ENCODE measurements around the gene FAM76A. TPM values are rescaled to one million over a fixed set of nuclear protein-coding genes. Genes with fewer than 3 reads are reported as not detected.

The FAM76A gene
- total RNA-seq, result 6.3 and 9.8 TPM in 2 replicates

DNA sequence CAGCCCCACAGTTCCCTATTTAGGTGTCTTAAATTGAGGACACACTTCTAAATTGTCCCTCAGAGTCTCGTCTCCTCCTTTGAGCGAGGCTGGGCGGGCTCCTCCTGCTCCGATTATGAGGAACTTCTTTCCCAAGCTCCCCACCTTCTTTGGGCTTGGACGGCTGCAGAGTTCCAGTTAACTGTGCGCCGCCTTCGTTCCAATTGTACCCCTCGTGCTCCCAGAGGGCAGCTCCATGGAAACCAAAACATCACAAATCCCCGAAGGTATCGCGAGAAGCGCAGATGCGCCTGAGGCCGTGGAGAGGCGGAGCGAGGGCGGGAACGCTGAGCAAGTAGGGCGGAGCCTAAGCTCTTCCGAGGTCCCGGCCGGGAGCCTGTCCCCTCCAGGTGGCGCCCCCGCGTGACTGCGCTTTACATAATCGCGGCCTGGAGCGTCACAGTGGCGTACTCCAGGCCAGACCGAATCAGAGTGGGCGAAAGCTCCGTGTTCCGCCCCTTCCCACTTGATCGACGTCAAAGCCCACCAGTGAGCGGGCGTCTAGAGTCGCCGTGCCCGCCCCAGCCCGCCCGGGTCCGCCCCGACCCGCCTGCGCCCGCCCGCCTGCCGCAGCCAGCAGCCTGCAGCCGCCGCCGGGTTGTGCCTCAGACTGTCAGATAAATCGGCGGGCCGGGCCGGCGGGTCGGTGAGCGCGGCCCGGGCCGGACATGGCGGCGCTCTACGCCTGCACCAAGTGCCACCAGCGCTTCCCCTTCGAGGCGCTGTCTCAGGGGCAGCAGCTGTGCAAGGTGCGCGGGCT is at the start of gene FAM76A:
Gene FAM76A, plus strand, starts transcription at position 588 of the 799 bp plus-strand sequence. Its CDS starts 120 bp downstream, at position 708.

DNA sequence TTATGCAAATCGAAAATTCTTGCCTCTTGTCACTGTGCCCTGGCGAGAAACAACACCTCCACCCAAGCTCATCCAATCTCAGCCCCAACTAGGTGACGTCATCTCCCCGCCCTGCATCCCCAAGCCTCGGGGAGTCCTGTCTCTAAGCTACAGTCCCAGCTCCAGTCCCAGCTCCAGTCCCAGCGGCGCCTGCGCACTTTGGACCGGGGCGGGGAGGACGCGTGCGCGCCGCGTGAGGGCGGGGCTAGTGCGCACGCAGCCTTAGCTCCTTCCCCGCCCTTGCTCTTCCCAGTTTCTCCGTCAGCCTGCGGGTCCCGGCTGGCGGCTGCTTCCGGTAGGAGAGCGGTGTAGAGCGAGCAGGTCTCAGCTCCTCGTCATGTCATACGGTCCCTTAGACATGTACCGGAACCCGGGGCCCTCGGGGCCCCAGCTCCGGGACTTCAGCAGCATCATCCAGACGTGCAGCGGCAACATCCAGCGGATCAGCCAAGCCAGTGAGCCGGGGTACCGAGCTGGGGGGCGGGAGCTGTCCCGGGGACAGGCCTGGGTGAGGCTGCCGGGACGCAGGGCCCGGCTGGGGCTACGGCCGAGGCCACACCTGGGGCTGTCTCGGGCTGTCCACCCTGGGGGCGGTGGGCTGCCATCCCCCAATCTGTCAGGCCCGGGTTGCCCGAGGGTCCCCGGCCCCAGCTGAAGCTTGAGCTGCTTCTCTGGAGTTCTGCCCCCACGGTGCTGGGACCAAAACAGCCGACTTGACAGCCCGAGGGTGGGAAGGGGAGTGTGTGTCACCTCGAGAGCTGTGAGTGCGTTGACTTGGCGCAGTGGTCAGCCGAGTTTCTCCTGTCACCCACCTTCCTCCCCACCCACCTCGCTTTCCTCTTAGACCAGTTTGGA is 47.4 kb downstream of the FAM76A start, which contains the start of gene STX12:
Gene STX12, plus strand, starts transcription at position 288 of the 894 bp plus-strand sequence. Its CDS starts 89 bp downstream, at position 377.

Other genes starting within 250 kb of the FAM76A start
- gene WASF2, start 235.8 kb upstream of the FAM76A start, total RNA-seq, result 47.9 and 62.5 TPM in 2 replicates
- gene AHDC1, start 121.8 kb upstream of the FAM76A start, total RNA-seq, result 24.5 and 37.7 TPM in 2 replicates
- not detected in 2 replicates for gene FGR, start 90.8 kb upstream of the FAM76A start, total RNA-seq
- gene IFI6, start 53.8 kb upstream of the FAM76A start, total RNA-seq, result 5.1 and 7.6 TPM in 2 replicates
- 30.5 and 35.0 TPM in 2 replicates for gene STX12, start 47.3 kb downstream of the FAM76A start, total RNA-seq
- 32.8 and 33.2 TPM in 2 replicates for gene PPP1R8, start 104.8 kb downstream of the FAM76A start, total RNA-seq
- 6.8 and 8.8 TPM in 2 replicates for gene THEMIS2, start 146.6 kb downstream of the FAM76A start, total RNA-seq
- 25.4 and 38.7 TPM in 2 replicates for gene RPA2, start 188.6 kb downstream of the FAM76A start, total RNA-seq
- 3.7 and 4.4 TPM in 2 replicates for gene SMPDL3B, start 209.0 kb downstream of the FAM76A start, total RNA-seq
- gene XKR8, start 234.0 kb downstream of the FAM76A start, total RNA-seq, result 5.9 and 7.3 TPM in 2 replicates

Measured in airway epithelial cell (primary cell).